SK-N-MC (cell line): Measurements from ENCODE around the gene ATP6V0C.
"Not testable (repeated sequence)": the region's sequence is repeated elsewhere in the genome, so short reads cannot be mapped to it uniquely, and the experiment has no call there.

ENCODE experiments used
- EZH2 ChIP-seq: fragments of 200-600 bp; sonication (generic); IDR thresholded peaks from one replicate; pipeline ENCODE4 v1.6.1; 2017; ENCODE audit warnings: antibody characterized with exemption
- FOXP2 ChIP-seq: optimal IDR thresholded peaks from 2 replicates; pipeline ENCODE3; 2011; ENCODE audit warnings: mild to moderate bottlenecking, moderate library complexity; ENCODE audit not compliant: insufficient read depth; ENCODE audit errors: extremely low read length, control extremely low read depth
- POLR2AphosphoS5 ChIP-seq: IDR thresholded peaks from 2 replicates; pipeline ENCODE4 v1.6.1; 2012; ENCODE audit warnings: mild to moderate bottlenecking, low read depth, low read length, borderline replicate concordance

DNA sequence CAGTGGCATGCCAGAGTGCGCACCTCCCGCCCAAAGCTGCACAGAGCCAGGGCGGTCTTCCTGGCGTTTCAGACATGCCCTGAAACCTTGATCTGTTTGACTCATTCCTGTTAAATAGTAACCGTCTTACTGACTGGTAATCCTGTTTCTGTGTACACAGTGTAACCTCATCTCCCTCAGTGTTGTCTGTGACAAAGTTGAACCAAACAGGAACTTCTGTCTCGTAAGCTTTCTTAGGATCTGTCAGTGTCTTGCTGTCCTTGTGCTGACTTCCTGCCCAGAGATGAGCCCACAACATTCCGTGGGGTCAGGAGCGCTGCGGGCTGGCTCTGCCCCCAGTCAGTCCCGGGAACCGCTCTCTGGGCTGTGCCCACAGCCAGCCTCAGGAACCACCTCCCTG, 54.8 kb downstream of the ATP6V0C start:
- not testable (repeated sequence) for TF ChIP-seq POLR2AphosphoS5, EZH2, FOXP2
